ENCODE measurements around the gene SASH1.

SASH1 gene

DNA sequence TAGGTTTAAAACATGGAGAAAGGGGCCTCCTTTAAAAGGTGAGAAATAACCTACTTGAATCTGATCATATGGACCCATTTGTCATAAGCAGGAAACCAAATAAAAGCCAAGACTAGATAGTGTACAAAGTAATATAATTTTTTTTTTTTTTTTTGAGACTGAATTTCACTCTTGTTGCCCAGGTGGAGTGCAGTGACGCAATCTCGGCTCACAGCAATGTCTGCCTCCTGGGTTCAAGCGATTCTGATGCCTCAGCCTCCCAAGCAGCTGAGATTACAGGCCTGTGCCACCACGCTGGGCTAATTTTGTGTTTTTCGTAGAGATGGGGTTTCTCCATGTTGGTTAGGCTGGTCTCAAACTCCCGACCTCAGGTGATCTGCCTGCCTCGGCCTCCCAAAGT is 89.2 kb downstream of the SASH1 start:
- DNase-seq (ENCODE audit: low read depth, low spot score) = no peak

DNA sequence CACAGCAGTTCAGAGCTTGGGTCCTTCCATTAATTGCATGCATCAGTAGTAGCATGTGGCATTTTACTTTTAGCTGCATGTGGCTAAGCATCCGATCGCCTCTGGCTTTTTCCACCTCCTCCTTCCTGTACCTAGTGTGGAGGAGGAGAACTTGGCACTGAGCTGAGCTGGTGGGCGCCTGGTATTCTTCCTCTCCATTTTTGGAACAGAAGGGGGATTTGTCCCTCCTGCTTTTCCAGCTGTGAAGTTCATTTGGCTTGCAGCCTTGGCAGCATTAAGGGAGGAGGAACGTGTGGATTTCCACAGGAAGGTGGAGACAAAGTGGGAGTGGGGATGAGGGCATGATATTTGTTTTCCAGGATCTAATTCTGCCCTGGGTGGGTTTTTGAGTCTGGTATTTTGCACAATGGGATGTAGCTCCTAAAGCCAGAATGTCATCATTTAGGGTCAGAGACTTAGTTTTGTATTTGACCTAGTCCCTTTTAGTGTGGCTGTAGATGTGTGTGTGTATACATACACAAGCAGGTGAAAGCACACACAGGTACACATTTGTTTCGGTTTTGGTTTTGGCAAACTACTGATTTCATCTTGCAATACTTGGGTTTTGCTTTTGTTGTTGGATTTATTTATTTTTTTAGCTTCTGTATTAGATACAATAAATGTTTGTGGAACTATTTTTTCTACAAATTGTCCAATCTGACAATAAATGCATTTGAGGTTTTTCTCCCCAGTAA is 90.0 kb downstream of the SASH1 start:
- DNase-seq (ENCODE audit: low read depth, low spot score) = no peak

DNA sequence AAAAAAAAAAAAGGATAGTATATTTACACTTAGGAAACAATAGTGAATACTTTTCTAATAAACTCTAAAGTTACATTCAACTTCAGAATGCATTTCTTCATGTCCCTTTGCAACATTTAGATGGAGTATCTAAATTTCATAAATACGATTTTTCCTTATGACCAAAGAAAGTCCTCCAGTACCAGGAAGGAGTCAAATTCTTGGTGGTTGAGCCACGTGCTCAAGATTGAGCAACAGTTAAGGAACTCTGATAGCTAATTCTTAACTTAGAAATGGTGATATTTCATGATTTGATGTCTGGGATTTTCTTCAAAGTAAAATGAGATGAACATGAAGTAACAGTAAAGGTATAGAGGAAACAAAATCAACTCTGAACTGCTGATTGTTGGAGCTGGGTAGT is 92.7 kb downstream of the SASH1 start:
- DNase-seq (ENCODE audit: low read depth, low spot score) = no peak

DNA sequence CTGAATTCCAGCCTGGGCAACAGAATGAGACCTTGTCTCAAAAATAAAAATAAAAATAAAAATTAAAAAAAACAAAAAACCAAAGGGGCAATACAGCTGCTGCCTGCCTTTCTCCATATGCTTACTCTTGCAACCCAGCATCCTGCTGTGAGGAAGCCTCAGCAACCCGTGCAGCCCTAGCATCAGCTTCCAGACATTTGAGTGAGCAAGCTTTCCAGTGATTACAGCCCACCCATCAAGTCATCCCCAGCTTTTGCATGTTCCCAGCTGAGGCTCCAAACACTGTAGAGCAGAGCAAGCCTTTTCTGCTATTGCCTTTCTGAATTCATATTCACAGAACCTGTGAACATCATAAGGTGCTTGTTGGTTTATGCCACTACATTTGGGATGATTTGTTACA is 93.8 kb downstream of the SASH1 start:
- DNase-seq (ENCODE audit: low read depth, low spot score) = no peak

DNA sequence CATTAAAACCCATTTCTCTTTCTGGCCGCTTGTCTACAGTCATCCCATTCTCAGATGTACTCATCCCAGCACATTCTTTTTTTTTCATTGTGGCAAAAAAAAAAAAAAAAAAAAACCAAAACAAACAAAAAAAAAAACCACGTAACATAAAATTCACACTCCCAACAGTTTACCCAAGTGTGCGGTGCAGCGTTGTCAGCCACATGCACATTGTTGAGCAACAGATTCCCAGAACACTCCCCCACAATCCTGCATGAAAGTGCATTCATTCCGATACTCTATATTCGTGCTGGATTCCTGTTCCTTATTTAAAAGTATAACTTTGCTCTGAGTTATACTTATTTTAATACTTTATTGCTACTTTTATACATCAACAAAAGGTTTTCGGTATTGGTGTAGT is 96.0 kb downstream of the SASH1 start:
- DNase-seq (ENCODE audit: low read depth, low spot score) = no peak

DNA sequence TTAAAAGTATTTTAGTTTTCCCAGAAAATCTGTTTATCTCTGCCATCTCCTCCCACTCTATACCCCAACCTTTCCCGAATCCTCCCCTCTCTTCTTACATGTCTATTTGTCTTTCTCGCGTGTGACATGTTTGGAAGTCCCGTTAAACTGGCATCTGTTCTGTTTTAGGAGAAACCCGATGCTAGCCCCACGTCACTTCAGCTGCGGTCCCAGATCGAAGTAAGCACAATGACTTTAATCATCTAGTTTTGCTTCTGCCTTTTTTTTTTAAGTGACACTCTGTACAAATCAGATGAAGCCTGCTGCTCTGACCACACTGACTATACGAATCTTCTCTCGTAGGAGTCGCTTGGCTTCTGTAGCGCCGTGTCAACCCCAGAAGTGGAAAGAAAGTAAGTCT is 97.4 kb downstream of the SASH1 start:
- no peak for DNase-seq (ENCODE audit: low read depth, low spot score)

DNA sequence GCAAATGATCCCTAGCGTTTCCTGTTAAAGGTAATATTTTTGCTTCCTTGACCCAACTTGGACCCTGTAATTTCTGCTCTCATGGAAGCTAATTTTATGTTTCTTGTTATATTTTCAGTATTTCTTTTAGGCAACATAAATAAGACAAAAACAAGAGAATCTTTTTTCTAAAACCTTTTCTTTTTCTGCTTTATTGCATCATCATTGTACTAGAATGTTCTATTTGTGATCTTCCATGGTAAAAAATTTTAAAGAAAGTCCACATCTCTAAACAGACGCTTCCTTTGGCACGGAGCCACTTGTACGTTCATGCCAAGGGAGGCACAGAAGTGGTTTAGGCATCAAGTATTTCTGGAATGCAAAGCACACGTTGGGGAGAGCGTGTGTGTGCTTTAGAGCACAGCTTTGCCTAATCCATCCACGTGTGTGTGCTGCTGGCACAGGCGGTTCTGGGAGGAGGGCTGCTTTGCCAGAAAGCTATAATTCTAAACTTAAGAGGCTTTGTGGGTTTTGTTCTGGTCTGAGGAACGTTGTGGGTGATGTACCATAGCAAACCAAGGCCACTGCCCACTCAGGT is 98.3 kb downstream of the SASH1 start:
- DNase-seq (ENCODE audit: low read depth, low spot score) = peak; percentile 90

DNA sequence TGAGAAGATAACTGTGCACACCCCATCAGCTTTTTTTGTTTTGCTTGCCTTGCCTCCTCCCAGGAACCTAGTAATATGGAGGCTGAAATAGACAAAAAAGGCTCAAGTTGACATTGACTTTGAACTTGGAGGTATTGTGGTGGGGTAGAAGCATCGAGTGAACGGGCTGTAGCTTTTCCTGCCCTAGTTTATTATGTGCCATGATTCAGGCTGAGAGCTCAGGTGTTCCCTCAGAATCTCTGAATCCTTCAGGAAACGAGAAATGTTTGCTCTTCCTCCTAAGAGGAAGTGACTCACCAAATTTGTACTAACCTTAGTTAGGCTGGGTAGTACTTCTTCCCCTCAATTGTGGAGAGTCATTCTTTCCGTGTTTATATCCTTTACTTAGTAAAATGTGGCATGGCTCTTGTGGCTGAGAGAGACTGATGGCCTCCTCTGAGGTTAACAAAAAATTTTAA is 98.8 kb downstream of the SASH1 start:
- peak; percentile 49 for DNase-seq (ENCODE audit: low read depth, low spot score)

DNA sequence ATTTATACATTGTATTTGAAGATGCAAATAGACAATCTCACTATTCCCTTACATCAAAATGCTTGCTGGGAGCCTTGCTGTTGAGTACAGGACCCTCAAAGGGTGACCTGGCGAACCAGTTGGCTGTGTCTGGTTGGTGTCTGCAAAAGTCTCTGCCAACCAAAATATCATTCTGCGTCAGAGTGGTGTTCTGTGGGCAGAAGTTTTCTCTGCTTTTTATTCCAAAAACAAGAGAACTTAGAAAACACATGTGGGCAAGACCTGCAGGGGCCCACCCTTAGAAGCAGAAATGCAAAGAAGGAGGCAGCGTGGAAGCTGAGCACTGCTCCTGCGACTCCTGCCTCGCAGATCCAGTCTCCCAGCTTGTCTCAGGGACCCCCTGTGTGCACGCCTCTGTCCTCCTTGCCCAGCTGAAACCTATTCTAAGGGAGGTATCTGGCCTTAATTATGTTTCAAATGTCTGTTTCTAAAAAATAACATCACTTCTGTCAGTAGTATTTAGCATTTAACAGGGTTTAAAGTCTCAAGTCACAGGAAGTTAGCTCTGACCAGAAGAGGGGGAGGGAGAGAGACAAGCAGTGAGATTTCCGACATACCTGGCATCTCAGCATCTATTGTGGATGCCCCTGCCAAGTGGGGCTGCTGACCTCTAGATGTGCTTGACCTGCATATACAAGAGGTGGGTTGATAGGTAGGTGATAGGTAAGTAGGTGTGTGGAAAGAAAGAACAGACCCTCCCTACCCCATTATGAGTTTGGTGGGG is 101.3 kb downstream of the SASH1 start:
- peak; percentile 49 for DNase-seq (ENCODE audit: low read depth, low spot score)

DNA sequence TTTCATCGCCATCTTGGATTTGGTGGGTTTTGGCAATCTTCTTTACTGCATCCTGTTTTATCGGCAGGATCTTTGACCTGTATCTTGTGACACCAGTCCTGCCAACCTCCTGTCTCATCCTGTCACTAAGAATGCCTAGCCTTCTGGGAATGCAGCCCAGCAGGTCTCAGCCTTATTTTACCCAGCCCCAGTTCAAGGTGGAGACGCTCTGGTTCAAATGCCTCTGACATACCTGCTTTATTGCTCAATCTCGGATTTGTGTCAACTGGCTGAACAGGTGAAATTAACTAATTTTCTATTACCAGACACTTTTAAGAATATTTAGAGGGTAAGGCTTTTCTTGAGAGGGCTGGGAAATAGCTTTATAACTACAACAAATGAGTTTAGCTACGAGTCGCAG is 102.5 kb downstream of the SASH1 start:
- no peak for DNase-seq (ENCODE audit: low read depth, low spot score)

DNA sequence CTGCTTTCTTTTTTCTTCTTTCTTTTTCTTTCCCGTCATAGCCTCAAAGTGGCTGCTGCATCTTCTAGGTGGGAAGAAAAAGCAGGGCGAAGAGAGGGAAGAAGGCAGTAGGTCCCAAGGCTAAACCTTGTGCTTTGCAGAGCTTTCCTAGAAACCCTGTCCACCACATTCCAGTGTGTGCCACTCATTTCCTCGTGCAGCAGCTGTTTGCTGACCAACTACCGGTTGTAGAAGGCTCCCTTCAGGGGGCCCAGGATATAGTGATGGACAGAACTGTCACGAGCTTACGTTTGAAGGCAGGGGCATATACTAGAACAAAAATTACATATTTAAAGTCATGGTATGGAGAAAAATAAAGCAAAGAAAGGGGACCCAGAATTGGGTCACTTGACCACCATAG is 103.0 kb downstream of the SASH1 start:
- DNase-seq (ENCODE audit: low read depth, low spot score) = peak; percentile 30

DNA sequence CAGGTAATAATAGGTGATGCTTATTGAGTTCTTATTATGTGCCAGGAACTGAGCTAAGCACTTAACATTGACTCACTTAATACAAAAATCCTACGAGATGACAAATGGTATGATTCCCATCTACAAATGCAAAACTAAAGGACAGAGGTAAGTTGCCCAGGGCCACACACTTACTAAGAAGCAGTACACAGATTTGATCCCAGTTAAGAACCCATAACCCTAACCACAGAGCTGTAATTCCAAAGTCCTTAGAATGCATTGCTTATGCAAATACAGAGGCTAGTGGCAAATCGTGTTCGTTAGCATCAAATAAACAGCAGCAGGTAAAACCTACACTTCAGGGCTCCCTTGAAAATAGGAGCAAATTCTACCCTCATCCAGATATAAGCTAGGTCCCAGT is 104.0 kb downstream of the SASH1 start:
- DNase-seq (ENCODE audit: low read depth, low spot score) = no peak

DNA sequence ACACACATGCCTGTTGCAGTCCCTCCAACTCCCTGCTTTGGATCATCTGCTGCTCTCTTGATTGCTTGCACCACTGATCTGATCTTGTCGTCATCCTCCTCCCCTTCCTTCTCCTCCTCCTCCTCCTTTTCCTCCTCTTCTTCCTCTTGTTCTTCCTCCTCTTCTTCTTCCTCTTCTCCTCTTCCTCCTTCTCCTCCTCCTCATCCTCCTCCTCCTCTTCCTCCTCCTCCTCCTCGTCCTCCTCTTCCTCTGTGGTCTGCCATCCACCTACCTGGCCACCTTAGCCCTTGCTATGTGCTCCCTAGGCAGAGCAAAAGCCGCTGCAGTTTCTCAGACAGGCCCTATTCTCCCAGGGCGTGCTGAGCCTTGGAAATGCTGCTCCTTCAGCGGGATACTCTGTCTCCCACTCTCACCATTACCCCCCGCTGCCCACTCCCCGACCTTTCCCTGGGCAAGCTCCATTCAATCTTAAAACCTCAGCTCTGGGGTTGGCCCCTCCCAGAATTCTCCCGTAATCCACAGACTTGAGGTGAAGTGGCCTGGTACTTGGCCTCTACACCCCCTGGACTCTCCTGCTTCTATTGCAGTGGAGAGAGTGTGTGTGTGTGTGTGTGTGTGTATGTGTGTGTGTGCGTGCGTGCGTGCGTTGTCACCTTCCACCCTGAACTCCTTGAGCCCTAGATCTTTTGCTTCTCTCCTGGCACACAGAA is 105.0 kb downstream of the SASH1 start:
- no peak for DNase-seq (ENCODE audit: low read depth, low spot score)

DNA sequence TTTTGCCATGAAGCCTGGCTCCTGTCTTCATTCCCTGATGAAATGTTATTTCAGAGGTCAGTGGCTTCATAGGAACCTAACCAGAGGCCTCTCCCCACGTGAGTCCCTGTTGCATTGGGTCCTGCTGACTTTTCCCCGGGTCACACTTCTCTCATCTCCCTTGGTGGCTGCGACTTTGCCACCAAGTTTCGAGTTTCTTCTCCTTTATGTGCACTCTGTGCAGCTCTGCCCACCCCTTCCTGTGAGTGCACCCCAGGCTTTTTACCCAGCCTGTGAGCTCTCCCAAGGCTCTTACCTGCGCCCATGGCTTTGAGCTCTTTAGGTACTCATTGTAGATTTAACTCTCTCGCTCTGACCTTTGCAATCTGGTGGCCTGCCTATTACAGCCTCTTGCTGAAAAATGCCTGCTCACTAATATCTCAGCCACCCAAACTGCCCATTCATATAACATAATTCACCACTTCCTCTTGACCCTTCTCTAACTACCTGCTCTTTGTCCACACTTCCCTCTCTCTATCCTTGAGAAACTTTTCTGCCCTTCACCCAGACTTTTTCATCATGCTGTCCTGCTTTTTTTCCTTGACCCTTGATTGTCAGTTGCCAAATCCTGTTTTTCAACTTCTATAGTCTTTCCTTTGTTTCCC is 105.9 kb downstream of the SASH1 start:
- DNase-seq (ENCODE audit: low read depth, low spot score) = no peak

DNA sequence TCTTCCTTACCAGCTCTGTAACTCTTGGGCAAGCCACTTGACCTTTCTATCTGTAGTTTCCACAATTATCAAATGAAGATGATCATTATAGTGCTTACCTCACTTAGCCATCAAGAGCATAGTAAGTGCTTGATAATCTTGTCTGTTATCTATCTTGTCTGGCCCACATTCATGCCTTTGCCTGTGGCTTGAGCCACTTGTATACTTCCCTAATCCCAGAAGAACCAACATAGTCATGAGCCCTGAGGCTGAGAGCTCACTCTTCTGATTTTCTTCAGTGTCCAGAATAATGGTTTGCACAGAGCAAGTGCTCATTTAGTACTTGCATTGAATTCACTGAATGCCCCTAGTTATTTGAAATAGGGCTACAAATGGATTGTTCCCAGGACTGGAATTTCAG is 108.2 kb downstream of the SASH1 start:
- no peak for DNase-seq (ENCODE audit: low read depth, low spot score)

DNA sequence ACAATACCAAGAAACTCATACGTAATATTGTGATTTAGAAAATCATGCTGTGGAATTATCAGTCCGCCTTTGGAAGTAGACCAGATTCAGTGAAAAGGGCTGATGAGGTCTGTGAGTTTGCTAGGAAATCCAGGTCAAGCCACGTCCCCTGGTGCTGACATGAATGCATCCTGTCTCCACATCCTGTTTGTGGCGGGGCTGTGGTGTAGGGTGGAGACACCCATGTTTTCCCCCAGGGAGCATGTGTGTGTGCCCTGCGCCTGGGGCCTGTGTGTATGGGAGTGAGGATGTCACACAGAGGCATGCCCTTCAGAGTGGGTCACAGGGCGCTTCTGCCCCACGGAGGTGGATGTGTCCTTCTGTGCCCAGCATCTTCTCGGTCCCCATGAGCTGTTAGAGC is 109.1 kb downstream of the SASH1 start:
- DNase-seq (ENCODE audit: low read depth, low spot score) = no peak

DNA sequence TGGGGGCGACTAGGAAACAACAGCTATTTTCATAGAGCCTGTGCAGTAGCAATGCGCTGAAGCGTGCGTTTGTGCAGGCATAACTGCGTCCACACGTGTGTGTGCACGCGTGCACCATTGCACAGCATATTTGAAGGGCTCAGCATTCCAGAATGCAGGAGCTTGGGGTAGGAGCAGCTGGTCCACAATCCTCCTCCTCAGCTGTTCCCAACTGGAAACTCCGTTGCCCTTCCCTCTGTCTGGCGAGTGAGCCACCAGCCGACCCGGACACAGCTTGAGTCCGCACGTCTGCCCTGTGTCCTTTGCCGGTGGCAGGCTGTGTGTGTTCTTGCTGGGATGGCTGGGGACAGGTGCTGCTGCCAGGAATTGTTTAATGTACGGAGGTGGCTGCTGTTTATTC is 110.2 kb downstream of the SASH1 start:
- no peak for DNase-seq (ENCODE audit: low read depth, low spot score)

DNA sequence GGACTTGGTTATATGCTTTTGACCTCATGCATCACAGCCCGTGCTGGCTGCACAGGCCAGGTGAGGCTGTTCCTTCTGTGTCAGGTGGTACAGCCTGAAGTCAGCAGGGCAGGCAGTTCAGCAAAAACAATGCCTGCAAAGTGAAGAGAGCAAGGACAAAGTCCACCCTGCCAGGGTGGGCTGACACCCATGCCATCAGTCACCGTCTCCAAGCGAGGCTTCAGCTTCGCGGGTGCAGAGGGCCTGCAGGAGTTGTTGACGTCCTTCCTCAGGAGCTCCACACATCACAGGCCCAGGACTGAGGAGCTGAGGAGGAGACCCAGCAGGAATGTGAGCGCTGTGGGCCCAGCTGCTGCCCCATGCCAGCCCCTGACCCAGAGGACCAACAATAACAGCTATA is 111.3 kb downstream of the SASH1 start:
- DNase-seq (ENCODE audit: low read depth, low spot score) = no peak

DNA sequence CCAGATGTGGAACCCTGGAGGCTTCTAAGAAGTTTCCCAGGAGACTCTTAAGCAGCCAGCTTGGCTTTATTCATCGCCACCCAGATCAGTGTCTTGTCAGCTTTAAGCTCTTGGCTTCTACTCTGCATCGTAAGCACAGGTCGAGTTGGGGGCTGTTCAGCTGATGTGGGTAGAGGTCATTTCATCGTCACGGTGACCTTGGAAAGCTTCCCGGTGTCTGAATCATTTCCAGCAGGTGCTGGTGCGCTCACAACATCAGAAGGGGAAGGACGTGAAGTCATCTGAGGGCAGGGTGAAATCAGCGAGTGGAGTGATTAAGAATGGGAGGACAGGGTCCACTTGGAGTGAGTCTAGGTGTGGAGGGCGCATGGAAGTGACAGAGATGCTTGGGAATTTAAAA is 112.6 kb downstream of the SASH1 start:
- no peak for DNase-seq (ENCODE audit: low read depth, low spot score)

DNA sequence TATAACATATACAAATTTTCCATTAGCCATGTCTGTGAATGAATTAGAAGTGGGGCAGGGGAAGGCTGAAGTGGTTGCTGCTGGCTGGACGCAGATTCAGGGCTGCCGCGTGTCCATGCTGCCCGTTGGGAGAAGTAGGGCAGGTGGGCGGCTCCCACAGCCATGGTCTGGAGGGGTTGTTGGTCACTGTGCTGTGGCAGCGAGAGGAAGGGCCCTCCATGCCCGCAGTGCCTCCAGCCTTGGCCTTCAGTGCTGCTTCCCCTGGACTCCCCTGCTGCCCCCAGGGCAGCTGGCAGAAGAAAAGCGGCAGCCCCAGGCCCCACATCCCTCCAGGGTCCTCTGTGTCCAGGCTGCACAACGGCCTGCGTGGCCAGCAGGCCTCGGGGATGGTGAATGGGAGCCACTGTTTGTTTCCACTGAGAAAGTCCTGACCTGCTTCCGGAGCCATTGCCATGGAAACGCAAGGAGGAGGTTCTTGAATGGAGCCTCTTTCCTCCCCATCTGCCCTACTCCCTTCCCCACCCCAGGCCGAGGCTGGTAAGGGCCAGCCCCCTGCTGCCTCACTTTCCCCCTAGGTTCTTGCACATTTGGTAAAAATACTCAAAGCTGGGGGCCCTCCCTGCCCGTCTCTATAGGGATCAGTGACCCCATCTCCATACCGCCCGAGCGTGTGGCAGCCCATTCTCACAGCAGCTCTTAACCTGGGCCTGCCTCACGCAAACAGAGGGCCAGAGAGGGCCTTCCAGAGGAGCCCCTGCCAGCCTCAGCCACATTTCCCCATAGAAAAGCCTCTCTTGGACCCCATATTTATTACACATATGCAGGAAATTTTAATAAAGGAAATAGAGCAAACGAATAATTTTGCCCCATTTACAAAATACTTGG is 113.3 kb downstream of the SASH1 start:
- no peak for DNase-seq (ENCODE audit: low read depth, low spot score)

Data from astrocyte of the hippocampus (primary cell).